Subcutaneous adipose tissue (tissue), 4 donors: ENCODE results near the gene ACLY. TPM values are rescaled to one million over a fixed set of nuclear protein-coding genes. Genes with fewer than 3 reads are reported as not detected.

Experiments
- total RNA-seq, 4 donors: library from RNA; depleted of rRNA; stranded (reverse); fragments of >200 nt; gene quantifications; one replicate each; pipeline ENCODE4 v1.1.0, GENCODE V29; 2016
- TF ChIP-seq, protein P1 (sequence below): fragments of 450-650 bp; IDR thresholded peaks from one replicate; pipeline ENCODE4 v1.5.1; 2016; ENCODE audit warnings: low read depth, mild to moderate bottlenecking, control low read depth, antibody characterized with exemption, moderate library complexity

The ACLY gene
- total RNA-seq, 4 donors from 2014 or later, result 50.9 to 75.9 (median 64.1) TPM

DNA sequence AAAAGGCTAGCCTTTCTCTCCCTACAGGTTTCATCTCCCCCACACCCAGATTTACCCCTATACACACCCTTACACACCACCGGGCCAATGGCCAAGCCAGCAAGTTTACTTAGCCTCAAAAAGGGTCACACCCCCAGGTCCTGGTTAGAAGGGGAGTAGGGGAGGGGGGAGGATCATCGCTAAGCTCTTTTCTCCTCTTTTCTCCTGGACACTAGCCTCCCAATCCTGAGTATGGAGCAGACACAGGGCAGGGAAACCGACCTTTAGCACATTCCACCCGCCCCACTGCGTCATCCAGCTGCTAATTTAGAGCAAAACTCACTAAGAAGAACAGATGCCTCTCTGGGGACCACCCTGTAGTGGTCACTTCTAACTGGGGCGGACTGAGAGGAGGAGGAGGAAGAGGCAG is 4.4 kb downstream of the ACLY start:
- TF ChIP-seq, protein P1, sequence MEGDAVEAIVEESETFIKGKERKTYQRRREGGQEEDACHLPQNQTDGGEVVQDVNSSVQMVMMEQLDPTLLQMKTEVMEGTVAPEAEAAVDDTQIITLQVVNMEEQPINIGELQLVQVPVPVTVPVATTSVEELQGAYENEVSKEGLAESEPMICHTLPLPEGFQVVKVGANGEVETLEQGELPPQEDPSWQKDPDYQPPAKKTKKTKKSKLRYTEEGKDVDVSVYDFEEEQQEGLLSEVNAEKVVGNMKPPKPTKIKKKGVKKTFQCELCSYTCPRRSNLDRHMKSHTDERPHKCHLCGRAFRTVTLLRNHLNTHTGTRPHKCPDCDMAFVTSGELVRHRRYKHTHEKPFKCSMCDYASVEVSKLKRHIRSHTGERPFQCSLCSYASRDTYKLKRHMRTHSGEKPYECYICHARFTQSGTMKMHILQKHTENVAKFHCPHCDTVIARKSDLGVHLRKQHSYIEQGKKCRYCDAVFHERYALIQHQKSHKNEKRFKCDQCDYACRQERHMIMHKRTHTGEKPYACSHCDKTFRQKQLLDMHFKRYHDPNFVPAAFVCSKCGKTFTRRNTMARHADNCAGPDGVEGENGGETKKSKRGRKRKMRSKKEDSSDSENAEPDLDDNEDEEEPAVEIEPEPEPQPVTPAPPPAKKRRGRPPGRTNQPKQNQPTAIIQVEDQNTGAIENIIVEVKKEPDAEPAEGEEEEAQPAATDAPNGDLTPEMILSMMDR, result no peak

DNA sequence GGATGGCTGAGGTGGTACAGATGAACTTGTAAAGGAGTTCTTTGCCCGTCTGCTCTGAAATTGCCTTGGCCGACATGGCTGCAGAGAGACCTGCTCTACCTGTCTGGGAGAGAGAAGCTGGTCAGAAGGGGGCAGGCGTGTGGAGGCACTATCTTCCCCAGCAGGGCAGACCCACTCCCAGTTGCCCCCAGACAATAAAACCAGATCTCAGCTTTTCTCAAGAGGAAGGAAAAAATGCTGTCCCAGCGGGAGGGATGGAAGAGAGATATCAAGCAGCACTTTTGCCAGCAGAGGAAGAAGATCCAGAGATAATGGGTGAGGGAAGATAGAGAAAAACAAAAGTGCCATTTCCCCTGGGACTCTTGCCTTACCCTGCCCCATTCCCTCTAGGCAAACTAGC is 5.0 kb downstream of the ACLY start:
- TF ChIP-seq, protein P1, result no peak

DNA sequence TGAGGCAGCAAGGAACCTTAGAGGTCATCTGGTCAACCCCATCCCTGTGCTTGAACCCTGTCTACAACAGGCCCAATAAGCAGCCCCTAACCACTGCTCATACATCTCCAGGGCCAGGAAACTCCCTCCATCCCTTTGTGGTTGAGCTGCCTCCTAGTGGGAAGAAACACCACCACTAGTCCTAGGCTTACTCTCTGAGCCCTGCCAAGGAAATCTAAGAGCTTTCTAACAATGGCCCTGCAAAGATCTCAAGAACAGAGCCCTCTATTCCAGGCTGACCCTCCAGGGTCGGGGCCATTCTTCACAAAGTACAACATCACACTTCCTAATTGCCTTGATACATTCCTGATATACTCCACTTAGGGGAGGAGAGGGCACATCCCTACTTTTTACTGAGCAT is 5.8 kb downstream of the ACLY start:
- TF ChIP-seq, protein P1, result no peak

DNA sequence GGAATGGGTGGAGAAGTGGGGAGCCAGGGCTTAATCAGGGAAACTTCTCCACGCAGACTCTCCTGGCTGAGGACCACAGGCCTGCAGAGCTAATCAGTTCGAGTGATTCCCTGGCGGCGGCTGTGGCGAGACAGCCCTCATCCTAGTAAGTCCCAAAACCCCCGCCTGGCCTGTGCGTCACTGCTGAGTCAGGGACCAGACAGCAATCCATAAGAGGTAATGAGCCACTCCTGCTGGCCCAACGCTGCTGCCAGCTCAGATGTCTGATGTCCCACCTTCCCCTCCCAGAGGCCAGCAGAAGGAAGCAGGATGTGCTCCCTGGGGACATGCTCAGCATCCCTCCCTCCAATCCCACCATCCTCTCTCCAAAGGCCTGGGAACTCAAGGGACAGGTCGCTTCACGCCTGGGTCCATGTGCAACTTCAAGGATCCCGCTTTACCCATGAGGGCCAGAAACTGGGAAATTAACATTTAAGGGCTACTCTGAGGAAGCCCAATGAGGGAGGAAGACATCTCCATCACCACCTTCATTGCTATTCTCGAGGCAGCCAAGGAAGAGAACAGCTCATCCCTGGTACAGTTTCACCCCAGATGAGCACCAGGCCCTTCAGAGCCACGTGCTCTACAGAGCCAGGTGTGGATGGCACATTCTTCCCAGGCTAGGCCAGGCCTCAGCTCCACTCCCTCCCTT is 7.9 kb downstream of the ACLY start:
- TF ChIP-seq, protein P1, result no peak

DNA sequence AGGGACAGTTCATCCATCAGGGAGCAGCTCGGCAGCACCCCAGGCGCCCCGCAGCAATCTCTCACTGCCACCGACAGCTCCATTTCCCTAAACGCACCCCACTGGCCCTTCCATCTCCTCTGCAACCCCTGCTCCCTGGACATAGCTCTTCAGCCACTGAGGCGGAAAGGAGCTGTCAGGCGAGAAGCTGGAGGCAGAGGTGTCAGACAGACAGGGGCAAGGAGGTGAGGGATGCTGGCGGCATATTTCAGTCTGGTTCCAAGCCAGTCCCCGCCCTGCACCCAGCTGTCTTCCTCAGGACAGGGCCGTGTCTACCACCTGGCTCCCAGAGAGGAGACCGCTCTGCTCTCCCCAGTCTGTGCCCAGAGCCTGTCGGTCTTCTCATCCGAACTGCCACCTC is 9.7 kb downstream of the ACLY start:
- TF ChIP-seq, protein P1, result no peak

DNA sequence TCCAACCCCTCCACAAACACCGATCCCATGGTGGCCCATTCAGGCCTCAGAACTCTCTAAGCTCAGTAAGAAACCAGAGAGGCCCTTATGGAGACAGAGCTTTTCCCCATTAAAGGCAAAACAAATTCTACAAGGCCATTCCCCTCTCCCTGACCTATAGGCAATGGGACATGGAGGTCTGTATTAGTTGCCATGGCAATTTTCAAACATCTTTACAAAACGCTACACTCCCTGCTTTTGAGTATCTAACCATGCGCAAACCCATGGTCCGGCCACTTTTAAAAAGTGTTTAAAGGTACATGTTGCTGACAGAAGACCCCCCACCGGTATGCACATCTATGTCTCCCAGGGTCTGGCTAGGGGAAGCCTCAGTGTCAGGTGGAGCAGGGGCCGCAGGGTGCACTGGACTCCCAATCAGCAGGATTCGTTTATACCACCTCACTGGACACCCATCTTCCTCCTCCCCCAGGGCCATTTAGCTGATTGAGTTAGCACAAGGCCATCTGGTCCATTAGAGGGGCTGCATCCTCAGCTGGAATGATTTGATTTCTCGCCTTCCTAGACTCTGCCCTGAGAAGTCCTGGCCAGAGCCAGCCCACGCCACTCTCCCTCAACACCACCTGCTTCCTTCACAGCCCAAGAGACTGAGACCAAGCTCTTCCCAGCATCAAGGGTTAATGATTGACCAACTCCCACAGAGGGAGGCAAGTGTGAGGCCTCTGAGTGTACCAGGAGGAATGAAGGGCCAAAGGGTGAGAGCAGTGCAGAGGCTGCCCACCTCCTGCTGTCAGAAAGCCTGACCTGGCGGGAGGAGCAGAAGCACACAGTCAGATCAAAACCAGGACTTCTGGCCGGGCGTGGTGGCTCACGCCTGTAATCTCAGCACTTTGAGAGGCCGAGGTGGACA is 10.9 kb downstream of the ACLY start:
- TF ChIP-seq, protein P1, result no peak

DNA sequence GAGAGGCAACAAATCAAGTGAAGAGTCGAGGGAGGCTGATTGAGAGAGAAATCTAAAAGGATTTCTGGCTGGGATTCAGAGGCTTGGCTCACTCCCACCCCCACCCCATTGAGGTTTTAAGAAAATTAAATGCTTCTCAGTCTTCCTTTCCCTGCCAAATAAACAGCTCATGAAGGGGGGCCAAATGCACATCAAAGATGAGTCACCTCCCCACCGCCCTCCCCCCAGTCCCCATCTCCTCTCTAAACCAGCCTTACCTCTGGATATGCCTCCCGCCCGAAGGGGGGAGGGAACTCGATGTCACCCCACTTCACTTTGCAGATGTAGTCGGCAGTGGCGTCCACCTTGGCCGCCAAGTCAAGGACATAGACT is 11.6 kb downstream of the ACLY start:
- TF ChIP-seq, protein P1, result no peak
